ENCODE measurements around the gene DEPDC1B.
"Not testable (repeated sequence)": the region's sequence is repeated elsewhere in the genome, so short reads cannot be mapped to it uniquely, and the experiment has no call there.

DEPDC1B gene

DNA sequence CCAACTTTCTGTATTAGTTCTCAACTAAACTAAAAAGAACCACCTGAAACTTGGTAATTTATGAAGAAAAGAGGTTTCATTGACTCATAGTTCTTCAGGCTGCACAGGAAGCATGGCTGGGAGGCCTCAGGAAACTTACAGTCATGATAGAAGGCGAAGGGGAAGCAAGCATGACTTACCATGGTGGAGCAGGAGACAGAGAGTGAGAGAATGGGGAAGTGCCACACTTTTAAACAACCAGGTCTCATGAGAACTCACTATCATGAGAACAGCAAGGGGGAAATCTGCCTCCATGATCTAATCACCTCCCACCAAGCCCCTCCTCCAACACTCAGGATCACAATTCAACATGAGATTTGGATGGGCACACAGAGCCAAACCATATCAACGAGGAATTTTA lies 123.5 kb downstream of the DEPDC1B start:
- DNase-seq = no peak

DNA sequence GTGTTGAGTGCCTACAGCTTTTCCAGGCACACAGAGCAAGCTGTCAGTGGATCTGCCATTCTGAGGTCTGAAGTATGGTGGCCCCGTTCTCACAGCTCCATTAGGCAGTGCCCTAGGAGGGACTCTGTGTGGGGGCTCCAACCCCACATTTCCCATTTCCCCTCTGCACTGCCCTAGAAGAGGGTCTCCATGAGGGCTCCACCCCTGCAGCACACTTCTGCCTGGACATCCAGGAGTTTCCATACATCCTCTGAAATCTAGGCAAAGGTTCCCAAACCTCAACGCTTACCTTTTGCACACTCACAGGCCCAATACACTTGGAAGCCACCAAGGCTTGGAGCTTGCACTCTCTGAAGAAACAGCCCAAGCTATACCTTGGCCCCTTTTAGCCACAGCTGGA lies 131.3 kb downstream of the DEPDC1B start:
- DNase-seq = no peak

GRCh38 chr5:60563696-60564324 lies 136.2 kb downstream of the DEPDC1B start:
- no peak for DNase-seq

- DNase-seq = not testable (repeated sequence)
Observed at GRCh38 chr5:60553291-60553690, 146.7 kb downstream of the DEPDC1B start.

DNA sequence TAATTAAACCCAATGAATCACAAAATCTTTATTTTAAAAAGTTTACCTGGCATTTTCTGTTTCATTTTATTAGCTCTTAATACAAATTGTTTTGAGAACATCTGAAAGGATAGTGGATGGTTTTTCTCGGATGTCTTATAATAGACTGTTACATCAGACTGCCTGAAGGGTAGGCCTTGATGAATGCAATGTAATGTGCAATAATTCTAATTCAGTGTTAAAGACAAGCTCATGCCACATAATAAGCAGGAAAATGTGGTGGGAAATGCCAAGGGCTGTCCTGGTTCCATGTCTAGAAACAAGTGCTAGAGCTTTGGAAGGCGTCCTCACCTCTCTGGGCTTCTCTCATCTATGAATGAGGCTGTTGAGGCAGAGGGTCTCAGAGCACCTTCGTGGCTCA lies 148.1 kb downstream of the DEPDC1B start:
- no peak for DNase-seq

- DNase-seq = no peak
Observed at GRCh38 chr5:60551250-60551649, 148.7 kb downstream of the DEPDC1B start.

GRCh38 chr5:60550311-60550710 lies 149.7 kb downstream of the DEPDC1B start:
- no peak for DNase-seq

GRCh38 chr5:60549841-60550240 lies 150.1 kb downstream of the DEPDC1B start:
- DNase-seq = no peak
